Measurements from ENCODE around the gene ULK3. TPM values are rescaled to one million over a fixed set of nuclear protein-coding genes. Genes with fewer than 3 reads are reported as not detected.

Gene ULK3
- total and polyA plus RNA-seq, 2 of the 4 experiments (the other 2 are of a cell fraction): 11.8 to 22.7 TPM

- Histone ChIP-seq H3K27ac (ENCODE audit: insufficient read depth, low read length) (no peak overlapping the region), H4K20me1 (ENCODE audit: insufficient read depth, low read length) (peaks cover 5% of the 10 kb centered on the region; the same call in 1 of the 2 replicates), H3K4ac (ENCODE audit: low read depth, low read length) (no peak overlapping the region), H2AFZ (replicated peaks; ENCODE audit: low read length, poor library complexity) (no peak overlapping the region), H3K9me3 (ENCODE audit: control insufficient read depth, insufficient read depth, low read length) (no peaks in the 10 kb centered on the region), H3K4me1 (ENCODE audit: control insufficient read depth, insufficient read depth, low read length) (no peaks in the 10 kb centered on the region), H3K23ac (ENCODE audit: low read depth, low read length) (no peak overlapping the region), H4K91ac (ENCODE audit: insufficient read depth, low read depth, low read length) (no peak overlapping the region), H2AK5ac (ENCODE audit: low read depth, low read length) (no peak overlapping the region), H3K27me3 (ENCODE audit: control insufficient read depth, insufficient read depth, low read length) (peaks cover 3% of the 10 kb centered on the region; the same call in 1 of the 2 replicates), H3K79me1 (ENCODE audit: low read depth in 1 of 2, low read length in 2 of 2) (no peaks in the 10 kb centered on the region; a peak in 1 of 4 replicates), H3K4me2 (ENCODE audit: low read depth, low read length) (no peak overlapping the region), H4K8ac (ENCODE audit: low read depth in 2 of 2, low read length in 2 of 2) (no peak overlapping the region), H2BK5ac (ENCODE audit: low read depth, low read length, poor library complexity, severe bottlenecking) (no peak overlapping the region), H3K9me1 (ENCODE audit: insufficient read depth, low read length) (peaks cover 5% of the 10 kb centered on the region), H3K9ac (ENCODE audit: low read depth, low read length) (no peak overlapping the region), H2AK9ac (replicated peaks; ENCODE audit: low read depth, low read length, poor library complexity) (no peak overlapping the region), H2BK20ac (ENCODE audit: low read depth, low read length) (no peak overlapping the region), H2BK15ac (ENCODE audit: low read depth, low read length) (no peak overlapping the region), H3K4me3 (ENCODE audit: insufficient read depth, low read depth, low read length) (no peak overlapping the region), H3K14ac (replicated peaks; ENCODE audit: low read depth, low read length) (no peak overlapping the region; the same call in 1 of the 2 replicates), H3K36me3 (ENCODE audit: control insufficient read depth, insufficient read depth, low read length) (peaks cover 3% of the 10 kb centered on the region; the same call in 1 of the 2 replicates), H3K18ac (ENCODE audit: low read depth, low read length) (no peak overlapping the region), H2BK120ac (ENCODE audit: low read depth, low read length) (no peak overlapping the region), H4K5ac (ENCODE audit: low read depth, low read length) (no peak overlapping the region), H3K56ac (ENCODE audit: extremely low read depth, insufficient read depth, low read length) (no peak overlapping the region)
- 57% methylated on average over 3 of the region's 4 CpGs; no CpG with 5 or more reads in 1 of the 2 experiments for WGBS, 2 experiments (ENCODE audit: extremely low coverage in 2 of 2, insufficient read length in 1 of 2)
- ChIA-PET CTCF (no interaction called here), POLR2A (ENCODE audit: unreplicated experiment) (no interaction called here)
- no peak for ATAC-seq (ENCODE audit: low read depth)
- in situ Hi-C loops (cut with MboI; ENCODE audit: low sequenced_read_pairs) (no loop called here), intact Hi-C loops (cut with micrococcal nuclease) (no loop called here), dilution Hi-C loops (cut with HindIII; ENCODE audit: low sequenced_read_pairs, unreplicated experiment) (no loop called here)
- TF ChIP-seq RCOR1 (IDR thresholded peaks at IDR 0.05; ENCODE audit: insufficient replicate concordance, low read length) (no peak), MAFK (IDR thresholded peaks at IDR 0.05; ENCODE audit: low read depth, low read length) (no peak), MAZ (IDR thresholded peaks at IDR 0.05; ENCODE audit: borderline replicate concordance, low read depth, low read length) (no peak), RAD21 (IDR thresholded peaks at IDR 0.05; ENCODE audit: low read length) (no peak), RFX5 (IDR thresholded peaks at IDR 0.05; ENCODE audit: low read depth, low read length) (no peak), MXI1 (IDR thresholded peaks at IDR 0.05; ENCODE audit: borderline replicate concordance, low read depth, low read length) (no peak), ELK1 (IDR thresholded peaks at IDR 0.05; ENCODE audit: borderline replicate concordance, low read depth, low read length) (no peak), CHD1 (IDR thresholded peaks at IDR 0.05; ENCODE audit: low read depth, low read length) (no peak), USF2 (IDR thresholded peaks at IDR 0.05; ENCODE audit: low read depth, low read length) (no peak), SMC3 (IDR thresholded peaks at IDR 0.05; ENCODE audit: low read depth, low read length) (no peak), BHLHE40 (IDR thresholded peaks at IDR 0.05; ENCODE audit: low read depth, low read length) (no peak), CTCF (conservative IDR thresholded peaks at IDR 0.05; ENCODE audit: low read depth, low read length) (no peak), CEBPB (IDR thresholded peaks at IDR 0.05; ENCODE audit: low read depth, low read length) (no peak), FOS (IDR thresholded peaks at IDR 0.05; ENCODE audit: low read depth, low read length) (no peak), NFE2L2 (IDR thresholded peaks at IDR 0.05; ENCODE audit: low read depth, low read length) (no peak), POLR2A (IDR thresholded peaks at IDR 0.05; ENCODE audit: low read depth, low read length) (no peak)
- BruUV-seq (replicated peaks): no TSS peak
- DNase-seq: no peak
Measured at GRCh38 chr15:74808840-74809229, 34.1 kb downstream of the ULK3 start.

All from IMR-90 (cell line).